Frontal cortex (tissue), 4 donors: ENCODE data around the gene ERAS. TPM values are rescaled to one million over a fixed set of nuclear protein-coding genes. Genes with fewer than 3 reads are reported as not detected.
"Not testable (repeated sequence)": the region's sequence is repeated elsewhere in the genome, so short reads cannot be mapped to it uniquely, and the experiment has no call there.

Experiments used
- DNase-seq, 2 donors: peaks; one replicate each; pipeline ENCODE4 v3.0.0; 2012; ENCODE audit warnings: low spot score in 2 of 2
- FAIRE-seq: peaks from 2 replicates; lab custom pipeline; 2012; peaks lifted over from hg19 to GRCh38; lab: Jason Lieb, UNC
- total RNA-seq: library from RNA; depleted of rRNA; stranded (reverse); fragments of >200 nt; gene quantifications from one replicate; pipeline ENCODE4 v1.2.3, GENCODE V29; 2014
- donor health status: control.
- donor health status: control.
- donor health status: control.

The ERAS gene
- total RNA-seq, 1 donor from 2014 or later, result not detected

DNA sequence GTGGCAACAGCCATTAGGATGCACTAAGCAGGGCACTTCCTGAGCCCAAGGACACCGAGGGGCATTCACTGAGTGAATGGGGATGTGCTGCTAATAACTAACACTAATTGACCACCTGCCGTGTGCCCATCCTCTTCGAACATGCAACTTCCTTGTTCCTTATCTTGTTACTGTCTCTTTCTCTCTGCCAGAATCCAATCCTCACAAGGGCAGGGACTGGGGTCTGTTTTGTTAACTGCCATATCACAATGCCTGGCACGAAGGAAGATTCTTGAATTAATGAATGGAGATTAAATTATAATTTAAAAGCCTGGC, 1.3 kb downstream of the ERAS start:
- DNase-seq (no peak), FAIRE-seq (no peak)

DNA sequence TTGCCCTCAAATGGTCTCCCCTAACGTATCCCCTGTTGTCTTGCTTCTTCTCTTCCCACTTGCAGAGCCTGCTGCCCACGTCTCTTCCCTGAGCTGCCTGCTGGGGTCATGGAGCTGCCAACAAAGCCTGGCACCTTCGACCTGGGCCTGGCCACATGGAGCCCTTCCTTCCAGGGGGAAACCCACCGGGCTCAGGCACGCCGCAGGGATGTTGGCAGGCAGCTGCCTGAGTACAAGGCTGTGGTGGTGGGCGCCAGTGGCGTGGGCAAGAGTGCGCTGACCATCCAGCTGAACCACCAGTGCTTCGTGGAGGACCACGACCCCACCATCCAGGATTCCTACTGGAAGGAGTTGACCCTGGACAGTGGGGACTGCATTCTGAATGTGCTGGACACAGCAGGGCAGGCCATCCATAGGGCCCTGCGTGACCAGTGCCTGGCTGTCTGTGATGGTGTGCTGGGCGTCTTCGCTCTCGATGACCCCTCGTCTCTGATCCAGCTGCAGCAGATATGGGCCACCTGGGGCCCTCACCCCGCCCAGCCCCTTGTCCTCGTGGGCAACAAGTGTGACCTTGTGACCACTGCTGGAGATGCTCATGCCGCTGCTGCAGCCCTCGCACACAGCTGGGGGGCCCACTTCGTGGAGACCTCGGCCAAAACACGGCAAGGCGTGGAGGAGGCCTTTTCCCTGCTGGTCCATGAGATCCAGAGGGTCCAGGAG, 2.9 kb downstream of the ERAS start:
- DNase-seq (no peak), FAIRE-seq (no peak)

DNA sequence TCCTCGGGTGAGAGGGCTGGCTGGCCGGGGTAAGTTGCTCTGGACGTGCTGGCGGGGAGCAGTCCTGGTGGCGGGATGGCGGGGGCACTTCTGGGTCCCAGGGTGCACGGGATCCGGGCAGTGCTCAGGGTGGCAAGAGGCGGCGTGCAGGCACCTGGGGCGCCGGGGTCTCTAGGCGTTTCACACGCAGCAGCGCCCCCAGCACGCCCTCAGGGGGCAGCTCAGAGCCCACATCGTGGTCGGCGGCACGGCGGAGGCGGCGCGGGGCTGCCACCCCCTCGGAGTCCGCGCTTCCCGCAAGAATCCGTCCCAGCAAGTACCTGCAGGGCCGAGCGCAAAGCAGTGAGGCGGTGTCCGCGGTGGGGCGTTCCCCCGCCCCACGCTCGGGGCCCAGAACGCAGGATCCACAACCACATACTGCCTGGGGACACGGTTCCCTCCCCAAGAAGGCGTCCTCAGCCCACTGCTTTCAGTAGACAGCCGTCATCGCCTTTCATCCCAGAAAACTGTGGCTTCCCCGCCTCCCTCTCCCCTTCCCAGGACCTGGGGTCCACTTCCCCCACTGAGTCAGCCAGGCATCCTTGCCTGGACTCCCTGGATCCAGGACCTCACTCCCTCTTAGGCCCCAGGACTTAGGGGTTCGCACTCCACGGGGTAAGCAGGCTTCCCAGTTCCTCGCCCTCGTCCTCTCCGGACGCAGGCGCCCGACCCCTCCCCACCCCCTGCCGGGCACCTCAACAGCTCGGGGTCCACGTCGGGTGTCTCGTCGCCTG, 5.0 kb downstream of the ERAS start:
- DNase-seq (no peak), FAIRE-seq (no peak)

DNA sequence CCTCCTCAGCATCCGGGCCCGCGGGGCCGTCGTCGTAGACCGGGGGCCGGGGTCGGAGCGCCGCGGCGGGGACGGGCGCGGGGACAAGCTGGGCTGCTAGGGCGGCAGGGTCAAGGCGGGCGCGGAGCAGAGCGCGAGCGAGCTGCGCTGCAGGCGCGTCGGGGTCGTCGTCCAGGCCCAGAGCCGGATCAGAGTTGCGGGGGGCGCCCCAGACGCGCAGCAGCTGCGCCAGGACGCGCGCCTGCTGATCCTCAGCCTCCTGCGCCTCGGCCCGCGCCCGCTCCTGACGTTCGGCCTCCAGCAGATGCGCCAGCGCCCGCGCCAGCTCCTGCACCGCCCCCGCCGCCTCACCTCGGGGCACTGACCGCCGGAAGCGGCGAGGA, 5.6 kb downstream of the ERAS start:
- FAIRE-seq (no peak), DNase-seq (no peak)

DNA sequence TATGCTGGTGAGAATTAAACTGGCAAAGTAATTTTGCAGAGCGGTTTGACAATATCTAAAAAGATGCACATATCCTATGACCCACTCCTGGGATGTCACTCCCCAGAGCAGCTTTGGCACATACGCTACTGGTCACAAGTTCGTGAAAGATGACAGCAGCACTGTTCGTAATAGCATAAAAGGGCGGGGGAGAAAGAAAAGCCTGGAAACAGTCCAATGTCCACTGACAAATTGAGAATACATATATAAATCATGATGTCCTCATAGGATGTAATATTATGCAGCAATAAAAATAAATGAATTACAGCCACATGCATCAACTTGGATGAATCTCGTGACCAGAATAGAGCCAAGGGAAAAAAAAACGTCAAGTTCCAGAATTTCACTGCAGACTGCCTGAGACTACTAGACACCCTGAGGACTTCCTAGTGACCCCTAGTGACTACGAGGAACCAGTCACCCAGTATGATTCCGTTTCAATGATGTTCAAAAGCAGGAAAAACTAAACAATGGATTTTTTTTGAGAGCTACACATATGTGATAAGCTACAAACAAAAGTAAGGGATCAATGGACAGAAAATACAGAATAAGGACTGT, 7.3 kb downstream of the ERAS start:
- DNase-seq, result no peak
- no peak for FAIRE-seq

DNA sequence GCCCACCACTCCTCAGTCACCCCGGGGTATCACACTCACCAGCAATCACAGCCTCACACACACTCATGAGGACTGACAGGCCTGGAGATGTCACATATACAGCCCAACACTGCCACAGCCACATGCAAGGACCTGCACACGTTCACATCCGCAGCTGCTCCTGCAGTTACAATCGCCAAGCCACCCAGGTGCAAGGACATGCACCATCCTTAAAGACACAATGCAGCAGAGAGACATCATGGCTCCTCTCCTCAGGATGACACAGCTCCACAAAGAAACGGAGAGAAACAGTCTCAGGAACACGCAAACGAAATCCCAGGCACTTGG, 8.0 kb downstream of the ERAS start:
- DNase-seq (no peak), FAIRE-seq (no peak)

DNA sequence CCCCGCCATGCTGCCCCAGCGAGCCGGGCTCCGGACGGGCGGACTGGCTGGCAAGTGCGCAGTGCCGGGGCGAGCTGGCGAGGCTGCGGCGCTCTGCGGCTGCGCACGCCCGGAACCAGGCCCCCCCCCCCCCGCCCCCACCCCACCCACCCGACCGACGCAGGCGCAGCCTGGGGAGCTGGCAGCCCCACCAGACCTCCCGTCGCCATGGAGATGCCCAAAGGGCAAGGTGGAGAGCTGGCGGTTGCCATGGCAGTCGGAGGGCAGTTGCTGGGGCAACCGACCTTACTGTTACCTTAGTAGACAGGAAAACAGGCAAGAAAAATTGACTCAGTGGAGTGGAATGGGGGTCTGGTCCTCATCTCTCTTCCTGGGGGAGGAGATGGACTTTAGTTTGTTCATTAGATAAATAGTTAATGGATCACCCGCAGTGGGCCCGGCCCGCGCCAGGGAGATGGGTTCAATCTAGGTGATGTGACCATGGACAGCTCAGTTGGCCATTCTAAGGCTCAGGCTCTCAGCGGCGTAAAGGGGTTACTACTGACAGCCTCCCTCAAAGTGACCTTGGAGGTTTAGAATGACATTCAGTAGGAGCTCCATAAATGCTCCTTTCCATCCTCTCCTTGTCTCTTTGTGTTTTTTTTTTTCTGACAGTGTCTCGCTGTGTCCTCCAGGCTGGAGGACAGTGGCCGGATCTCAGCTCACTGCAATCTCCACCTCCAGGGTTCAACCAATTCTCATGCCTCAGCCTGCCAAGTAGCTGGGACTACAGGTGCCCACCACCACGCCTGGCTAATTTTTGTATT, 9.4 kb downstream of the ERAS start, which contains the start of gene PCSK1N:
Gene PCSK1N (minus strand): TSS at position 87 of the 806 bp plus-strand sequence. CDS start 78 bp downstream, at position 9.
- DNase-seq, result peak in 1 of 2 donors; percentile 52
- FAIRE-seq, result no peak

DNA sequence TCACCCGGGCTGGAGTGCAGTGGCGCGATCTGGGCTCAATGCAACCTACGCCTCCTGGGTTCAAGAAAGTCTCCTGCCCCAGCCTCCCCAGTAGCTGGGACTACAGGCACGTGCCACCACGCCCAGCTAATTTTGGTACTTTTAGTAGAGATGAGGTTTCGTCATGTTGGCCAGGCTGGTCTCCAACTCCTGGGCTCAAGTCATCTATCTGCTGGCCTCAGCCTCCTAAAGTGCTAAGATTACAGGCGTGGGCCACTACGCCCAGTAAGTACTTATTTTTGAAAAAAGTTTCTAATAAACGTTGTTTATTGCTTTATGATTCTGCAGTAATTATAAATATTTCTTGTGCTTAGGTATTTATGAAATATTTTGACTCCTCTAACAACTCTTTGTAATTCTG, 13.4 kb downstream of the ERAS start:
- DNase-seq, result no peak
- no peak for FAIRE-seq

DNA sequence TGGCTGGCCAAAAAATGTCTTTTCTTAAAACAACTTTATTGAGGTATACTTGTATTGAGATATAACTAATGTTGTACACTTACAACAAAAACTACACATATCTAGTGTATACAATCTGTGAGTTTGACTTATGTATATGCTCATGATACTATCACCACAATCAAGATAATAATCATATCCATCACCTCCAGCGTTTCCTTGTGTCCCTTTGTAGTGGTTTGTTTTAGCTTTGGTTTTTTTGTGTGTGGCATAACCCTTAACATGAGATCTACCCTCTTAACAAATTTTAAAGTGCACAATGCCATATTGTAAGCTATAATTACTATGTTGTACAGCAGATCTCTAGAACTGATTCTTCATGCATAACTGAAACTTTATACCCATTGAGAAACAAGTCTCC, 22.5 kb downstream of the ERAS start:
- FAIRE-seq, result no peak
- no peak for DNase-seq

DNA sequence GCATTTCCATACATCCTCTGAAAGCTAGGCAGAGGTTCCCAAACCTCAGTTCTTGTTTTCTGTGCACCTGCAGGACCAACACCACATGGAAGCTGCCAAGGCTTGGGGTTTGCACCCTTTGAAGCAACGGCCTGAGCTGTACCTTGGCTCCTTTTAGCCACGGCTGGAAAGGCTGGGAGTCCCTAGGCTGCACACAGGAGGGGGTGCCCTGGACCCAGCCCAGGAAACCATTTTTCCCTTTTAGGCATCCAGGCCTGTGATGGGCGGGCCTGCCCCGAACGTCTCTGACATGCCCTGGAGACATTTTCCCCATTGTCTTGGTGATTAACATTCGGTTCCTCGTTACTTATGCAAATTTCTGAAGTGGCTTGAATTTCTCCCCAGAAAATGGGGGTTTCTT, 26.5 kb downstream of the ERAS start:
- no peak for DNase-seq
- FAIRE-seq, result no peak

DNA sequence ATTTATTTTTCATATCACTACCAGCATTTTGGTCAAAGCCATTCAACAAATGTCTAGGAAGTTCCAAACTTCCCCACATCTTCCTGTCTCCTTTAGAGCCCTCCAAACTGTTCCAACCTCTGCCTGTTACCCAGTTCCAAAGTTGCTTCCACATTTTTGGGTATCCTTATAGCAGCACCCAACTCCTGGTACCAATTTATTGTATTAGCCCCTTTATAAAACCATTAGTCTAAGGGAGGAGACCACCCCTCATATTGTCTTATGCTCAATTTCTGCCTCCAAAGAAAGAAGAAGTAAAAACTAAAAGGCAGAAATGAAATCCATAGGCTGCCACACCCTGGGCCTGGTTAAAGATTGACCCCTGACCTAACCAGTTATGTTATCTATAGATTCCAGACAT, 27.2 kb downstream of the ERAS start:
- FAIRE-seq, result not testable (repeated sequence)

DNA sequence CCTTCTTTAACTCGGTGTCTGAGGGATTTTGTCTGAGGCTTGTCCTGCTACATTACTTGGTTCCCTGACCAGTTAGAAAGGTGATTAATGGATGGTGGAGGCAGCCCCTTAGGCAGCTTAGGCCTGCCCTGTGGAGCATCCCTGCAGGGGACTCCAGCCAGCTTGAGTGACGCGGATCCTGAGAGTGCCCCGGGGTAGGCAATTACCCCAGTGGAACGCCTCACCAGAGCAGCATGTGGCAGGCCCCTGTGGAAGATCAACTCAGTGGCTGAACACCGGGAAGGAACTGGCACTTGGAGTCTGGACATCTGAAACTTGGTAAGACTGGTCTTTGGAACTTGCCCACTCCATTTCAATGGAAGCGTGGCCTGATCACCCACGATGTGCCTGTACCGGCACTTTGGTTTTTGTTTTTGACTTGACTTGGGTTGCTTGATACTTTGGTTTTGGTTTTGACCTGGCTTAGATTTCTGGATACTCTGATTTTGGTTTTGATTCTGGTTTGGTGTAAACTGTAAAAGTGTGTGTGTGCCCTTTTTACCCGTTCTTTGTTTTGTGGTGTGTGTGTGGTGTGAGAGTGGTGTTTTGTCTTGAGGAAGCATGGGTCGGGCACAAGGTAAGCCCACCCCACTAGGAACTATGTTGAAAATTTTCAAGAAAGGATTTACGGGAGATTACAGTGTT, 27.9 kb downstream of the ERAS start:
- DNase-seq, FAIRE-seq: not testable (repeated sequence)

More for the DNA sequence above, 27.2 kb downstream of the ERAS start:
- DNase-seq, result not testable (repeated sequence)

DNA sequence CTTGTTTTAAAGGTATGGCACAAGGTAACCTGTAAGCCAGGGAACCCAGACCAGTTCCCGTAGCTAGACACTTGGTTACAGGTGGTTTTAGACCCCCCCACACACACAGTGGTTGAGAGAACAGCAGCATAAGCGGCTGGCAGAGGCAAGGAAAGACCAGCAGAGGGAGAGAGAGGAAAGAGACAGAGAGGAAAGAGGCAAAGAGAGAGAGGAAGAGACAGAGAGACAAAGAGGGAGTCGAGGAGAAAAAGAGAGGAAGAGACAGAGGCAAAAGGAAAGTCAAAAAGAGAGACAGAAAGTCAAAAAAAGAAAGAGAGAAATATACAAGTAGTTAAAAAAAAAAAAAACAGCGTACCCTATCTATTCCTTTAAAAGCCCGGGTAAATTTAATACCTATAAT, 28.6 kb downstream of the ERAS start:
- FAIRE-seq (no peak), DNase-seq (no peak)

DNA sequence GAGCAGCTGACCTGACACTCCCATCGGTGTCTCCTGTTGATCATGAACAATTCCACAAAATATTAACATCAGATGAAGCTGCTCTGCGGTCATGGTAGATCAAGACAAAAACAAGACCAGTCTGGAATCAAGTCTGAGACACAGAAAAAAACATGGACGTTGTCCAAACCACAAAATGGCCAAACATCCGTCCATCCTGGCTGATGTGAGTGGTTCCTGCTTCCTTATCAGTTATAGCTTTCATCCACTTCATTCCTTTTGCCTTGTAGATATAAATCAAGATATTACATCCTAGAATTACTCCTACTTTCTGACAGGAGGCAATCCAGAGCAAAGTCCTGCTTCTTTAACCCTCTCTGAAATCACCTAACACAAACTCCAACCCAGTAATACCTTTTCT, 37.9 kb downstream of the ERAS start:
- DNase-seq (no peak), FAIRE-seq (no peak)

DNA sequence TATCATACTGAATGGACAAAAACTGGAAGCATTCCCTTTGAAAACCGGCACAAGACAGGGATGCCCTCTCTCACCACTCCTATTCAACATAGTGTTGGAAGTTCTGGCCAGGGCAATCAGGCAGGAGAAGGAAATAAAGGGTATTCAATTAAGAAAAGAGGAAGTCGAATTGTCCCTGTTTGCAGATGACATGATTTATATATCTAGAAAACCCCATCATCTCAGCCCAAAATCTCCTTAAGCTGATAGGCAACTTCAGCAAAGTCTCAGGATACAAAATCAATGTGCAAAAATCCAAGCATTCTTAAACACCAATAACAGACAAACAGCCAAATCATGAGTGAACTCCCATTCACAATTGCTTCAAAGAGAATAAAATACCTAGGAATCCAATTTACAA, 45.7 kb downstream of the ERAS start:
- DNase-seq, FAIRE-seq: not testable (repeated sequence)

DNA sequence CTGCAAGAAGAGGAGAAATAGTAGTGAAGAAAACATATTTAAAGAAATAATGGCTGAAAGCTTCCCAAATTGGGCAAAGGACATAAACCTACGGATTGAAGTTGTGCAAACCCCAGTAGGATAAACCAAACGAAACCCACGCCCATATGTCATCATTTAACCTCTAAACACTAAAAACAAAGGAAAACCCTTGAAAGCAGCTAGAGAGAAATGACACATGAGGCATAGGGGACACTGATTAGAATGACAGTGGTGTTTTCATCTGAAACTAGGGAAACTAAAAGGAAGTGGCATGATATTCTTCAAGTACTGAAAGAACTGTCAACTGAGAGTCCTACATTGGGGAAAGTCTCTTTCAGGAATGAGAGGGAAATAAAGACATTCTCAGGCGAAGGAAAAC, 50.6 kb downstream of the ERAS start:
- not testable (repeated sequence) for DNase-seq, FAIRE-seq
